ENCODE data around the gene SOX8. TPM values are rescaled to one million over a fixed set of nuclear protein-coding genes. Genes with fewer than 3 reads are reported as not detected.
A peak's percentile ranks its signal among the peaks of the same experiment; 100 is the strongest.

Gene SOX8
- total RNA-seq: under 1 TPM; 0.10 to 0.91 (median 0.33) TPM

DNA sequence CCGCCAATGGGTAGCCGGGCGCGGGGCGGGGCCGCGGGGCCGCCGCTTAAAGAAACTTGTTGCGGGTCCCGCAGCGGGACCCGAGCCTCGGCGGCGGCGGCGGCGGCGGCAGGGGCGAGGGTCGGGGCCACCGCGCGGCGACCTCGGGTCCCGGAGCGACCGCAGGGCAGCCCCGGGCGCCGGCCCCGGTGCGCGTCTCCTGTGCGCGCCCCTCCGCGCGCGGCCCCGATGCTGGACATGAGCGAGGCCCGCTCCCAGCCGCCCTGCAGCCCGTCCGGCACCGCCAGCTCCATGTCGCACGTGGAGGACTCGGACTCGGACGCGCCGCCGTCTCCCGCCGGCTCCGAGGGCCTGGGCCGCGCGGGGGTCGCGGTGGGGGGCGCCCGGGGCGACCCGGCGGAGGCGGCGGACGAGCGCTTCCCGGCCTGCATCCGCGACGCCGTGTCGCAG, at the start of gene SOX8:
SOX8 (plus strand) TSS at position 76 of the 450 bp plus-strand sequence; CDS start at position 229, 153 bp downstream.
- DNase-seq (no peak), ATAC-seq (peak in 1 of 2 donors; percentile 3)
- Histone ChIP-seq H3K4me1 (peaks cover 0 to 7% of the 10 kb centered on the region in 2 donors), H3K36me3 (no peaks in the 10 kb centered on the region), H3K9me3 (no peaks in the 10 kb centered on the region), H3K4me3 (peak within 1 kb of the TSS; percentile 49 to 53 (median 50)), H3K27me3 (peaks cover 46 to 68% (median 66%) of the 10 kb centered on the region in 3 donors), H3K27ac (no peak within 1 kb of the TSS)
- intact Hi-C loops (cut with DNase I; ENCODE audit: low total_unique reads) (no loop called here), in situ Hi-C loops (cut with MboI; ENCODE audit: low sequenced_read_pairs in 4 of 4) (no loop called here)
- peak; percentile 29 to 48 for TF ChIP-seq POLR2A (IDR thresholded peaks at IDR 0.05)
- no peak for TF ChIP-seq CTCF (IDR thresholded peaks at IDR 0.05 in 4 of 5, conservative IDR thresholded peaks at IDR 0.05 in 1 of 5)

DNA sequence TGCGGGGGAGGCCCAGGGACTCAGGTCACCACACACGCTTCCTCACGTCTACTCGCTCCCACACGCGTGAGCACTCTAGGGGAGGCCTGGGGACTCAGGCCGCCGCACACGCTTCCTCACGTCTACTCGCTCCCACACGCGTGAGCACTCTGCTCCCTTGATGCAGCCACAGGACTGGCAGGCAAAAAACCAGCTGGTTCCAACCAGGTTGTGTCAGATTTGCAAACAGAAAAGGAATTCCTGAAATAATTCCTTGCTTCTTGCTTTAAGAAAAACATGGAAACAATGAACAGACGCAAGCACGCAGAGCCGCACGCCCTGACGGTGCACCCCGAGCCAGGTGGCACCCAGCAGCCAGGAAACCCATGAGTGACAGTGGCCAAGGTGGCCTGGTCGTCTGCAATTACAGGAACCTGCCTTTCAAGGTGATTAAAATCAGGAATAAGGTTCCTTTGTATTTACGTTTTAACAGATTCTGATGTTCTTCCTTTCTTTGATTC, 48.7 kb upstream of the SOX8 start:
- ATAC-seq: no peak
- in situ Hi-C loops (cut with MboI; ENCODE audit: low sequenced_read_pairs in 4 of 4) (no loop called here), intact Hi-C loops (cut with DNase I; ENCODE audit: low total_unique reads) (no loop called here)
- Histone ChIP-seq H3K36me3 (peaks cover 0 to 33% of the 10 kb centered on the region in 2 donors), H3K9me3 (no peaks in the 10 kb centered on the region), H3K4me3 (no peak overlapping the region), H3K27ac (no peak overlapping the region), H3K27me3 (no peaks in the 10 kb centered on the region), H3K4me1 (no peaks in the 10 kb centered on the region)
- TF ChIP-seq POLR2A (IDR thresholded peaks at IDR 0.05): no peak
- TF ChIP-seq CTCF (IDR thresholded peaks at IDR 0.05 in 4 of 5, conservative IDR thresholded peaks at IDR 0.05 in 1 of 5): no peak
- DNase-seq: no peak

DNA sequence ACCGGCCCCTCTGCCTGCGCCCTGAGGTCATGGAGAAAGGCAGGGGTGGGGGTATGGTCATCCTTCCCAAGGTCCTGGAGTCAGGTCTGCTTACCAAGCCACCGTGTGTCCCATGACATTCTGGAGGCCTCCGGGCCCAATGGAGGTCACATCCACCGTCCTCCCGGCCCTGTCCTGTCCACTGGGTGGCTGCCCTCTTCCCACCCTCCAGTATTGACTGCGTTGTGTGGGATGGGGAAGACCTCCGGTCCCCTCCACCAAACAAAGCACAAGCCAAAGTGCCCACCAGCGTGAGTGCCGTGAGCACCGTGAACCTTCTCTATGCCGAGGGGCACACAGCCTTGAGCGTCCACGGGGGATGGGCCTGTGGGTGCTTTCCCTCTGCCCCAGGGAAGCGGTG, 48.0 kb upstream of the SOX8 start:
- ATAC-seq (no peak), DNase-seq (no peak)
- TF ChIP-seq CTCF (IDR thresholded peaks at IDR 0.05 in 4 of 5, conservative IDR thresholded peaks at IDR 0.05 in 1 of 5) (no peak), POLR2A (IDR thresholded peaks at IDR 0.05) (no peak)
- in situ Hi-C loops (cut with MboI; ENCODE audit: low sequenced_read_pairs in 4 of 4) (no loop called here), intact Hi-C loops (cut with DNase I; ENCODE audit: low total_unique reads) (no loop called here)
- Histone ChIP-seq H3K27ac (no peak overlapping the region), H3K4me3 (no peak overlapping the region), H3K27me3 (no peaks in the 10 kb centered on the region), H3K9me3 (no peaks in the 10 kb centered on the region), H3K4me1 (no peaks in the 10 kb centered on the region), H3K36me3 (peaks cover 0 to 33% of the 10 kb centered on the region in 2 donors)

DNA sequence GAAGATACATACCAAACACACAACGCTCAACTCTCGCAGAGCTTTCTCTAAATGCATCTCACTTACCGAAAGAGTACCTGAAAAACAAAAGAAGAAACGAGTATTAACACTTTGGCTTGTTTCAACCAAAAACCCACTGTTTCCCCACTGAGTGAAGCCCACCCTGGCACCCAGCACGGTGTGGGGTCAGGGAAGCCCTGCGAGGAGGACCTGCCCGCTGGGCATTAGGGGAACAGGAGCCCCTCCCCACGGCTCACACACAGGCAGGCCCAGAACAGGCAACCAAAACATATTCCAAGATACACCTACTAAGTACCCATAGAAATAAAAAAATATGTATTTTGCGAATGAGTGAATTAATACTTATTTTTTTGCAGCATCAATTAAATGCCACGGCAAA, 47.4 kb upstream of the SOX8 start:
- no peak for ATAC-seq
- Histone ChIP-seq H3K9me3 (no peaks in the 10 kb centered on the region), H3K4me1 (no peaks in the 10 kb centered on the region), H3K36me3 (peaks cover 0 to 33% of the 10 kb centered on the region in 2 donors), H3K4me3 (no peak overlapping the region), H3K27ac (no peak overlapping the region), H3K27me3 (no peaks in the 10 kb centered on the region)
- intact Hi-C loops (cut with DNase I; ENCODE audit: low total_unique reads): no loop called here
- no peak for TF ChIP-seq CTCF (IDR thresholded peaks at IDR 0.05 in 4 of 5, conservative IDR thresholded peaks at IDR 0.05 in 1 of 5)
- TF ChIP-seq POLR2A (IDR thresholded peaks at IDR 0.05): no peak
- in situ Hi-C loops (cut with MboI; ENCODE audit: low sequenced_read_pairs in 4 of 4): no loop called here
- DNase-seq: no peak

GRCh38 chr16:935684-936083, 45.9 kb upstream of the SOX8 start:
- H3K36me3 ChIP-seq: peaks cover 0 to 25% of the 10 kb centered on the region in 2 donors
- H3K27me3 ChIP-seq: no peaks in the 10 kb centered on the region
- H3K4me1 ChIP-seq: no peaks in the 10 kb centered on the region
- in situ Hi-C loops (cut with MboI; ENCODE audit: low sequenced_read_pairs in 4 of 4): no loop called here
- ATAC-seq: no peak
- H3K27ac ChIP-seq: no peak overlapping the region
- no peak for DNase-seq
- TF ChIP-seq POLR2A (IDR thresholded peaks at IDR 0.05) (no peak), CTCF (IDR thresholded peaks at IDR 0.05 in 4 of 5, conservative IDR thresholded peaks at IDR 0.05 in 1 of 5) (no peak)
- no peak overlapping the region for H3K4me3 ChIP-seq
- intact Hi-C loops (cut with DNase I; ENCODE audit: low total_unique reads): no loop called here
- H3K9me3 ChIP-seq: no peaks in the 10 kb centered on the region

Data from gastrocnemius medialis (tissue), 4 donors.